OCI-LY1 (cell line): ENCODE results near the gene INPP5A.

Experiments
- H2AFZ ChIP-seq: fragments of 200-600 bp; sonication (generic), shearing (Covaris generic); 2 replicates; pipeline ENCODE4 v1.6.0; 2014; ENCODE audit warnings: antibody characterized with exemption, mild to moderate bottlenecking, low read length
- H3F3A ChIP-seq: fragments of 200-600 bp; sonication (generic), shearing (Covaris generic); 2 replicates; pipeline ENCODE4 v1.6.0; 2014; ENCODE audit warnings: mild to moderate bottlenecking, antibody characterized with exemption, low read length, moderate library complexity; ENCODE audit not compliant: insufficient read depth
- H3K27ac ChIP-seq: fragments of 200-600 bp; sonication (generic); 2 replicates; pipeline ENCODE4 v1.5.1; 2014; ENCODE audit warnings: low read length, mixed run types, mild to moderate bottlenecking, low read depth; ENCODE audit not compliant: poor library complexity, severe bottlenecking
- H3K27me3 ChIP-seq: fragments of 200-600 bp; sonication (generic); 2 replicates; pipeline ENCODE4 v1.6.0; 2014; ENCODE audit warnings: antibody characterized with exemption, mild to moderate bottlenecking, low read length, moderate library complexity; ENCODE audit not compliant: insufficient read depth
- H3K36me3 ChIP-seq: fragments of 200-600 bp; sonication (generic); 2 replicates; pipeline ENCODE4 v1.6.1; 2014; ENCODE audit warnings: mild to moderate bottlenecking, antibody characterized with exemption, low read length, moderate library complexity, mixed read lengths; ENCODE audit not compliant: insufficient read depth
- H3K4me1 ChIP-seq: fragments of 200-600 bp; sonication (generic); 2 replicates; pipeline ENCODE4 v1.5.1; 2014; ENCODE audit warnings: mild to moderate bottlenecking, low read length, moderate library complexity; ENCODE audit not compliant: insufficient read depth, severe bottlenecking
- H3K4me2 ChIP-seq: fragments of 200-600 bp; sonication (generic), shearing (Covaris generic); 2 replicates; pipeline ENCODE4 v1.6.1; 2014; ENCODE audit warnings: low read length
- H3K4me3 ChIP-seq: fragments of 200-600 bp; sonication (generic); 2 replicates; pipeline ENCODE4 v1.5.1; 2014; ENCODE audit warnings: low read length, low read depth, mild to moderate bottlenecking, mixed read lengths; ENCODE audit not compliant: poor library complexity, severe bottlenecking
- H3K79me2 ChIP-seq: fragments of 200-600 bp; shearing (Covaris generic); 2 replicates; pipeline ENCODE4 v1.6.1; 2016; ENCODE audit warnings: mixed run types, low read length, mixed read lengths; ENCODE audit not compliant: insufficient read depth
- H3K9ac ChIP-seq: fragments of 200-600 bp; sonication (generic), shearing (Covaris generic); 2 replicates; pipeline ENCODE4 v1.6.1; 2014; ENCODE audit warnings: mild to moderate bottlenecking, low read length, mixed read lengths
- H3K9me2 ChIP-seq: fragments of 200-600 bp; sonication (generic), shearing (Covaris generic); 2 replicates; pipeline ENCODE4 v1.6.1; 2014; ENCODE audit warnings: low read depth, mild to moderate bottlenecking, low read length, mixed read lengths
- H3K9me3 ChIP-seq: fragments of 200-600 bp; shearing (Covaris generic); 2 replicates; pipeline ENCODE4 v1.6.1; 2014; ENCODE audit warnings: low read length, mixed read lengths
- H4K20me1 ChIP-seq: fragments of 200-600 bp; sonication (generic), shearing (Covaris generic); 2 replicates; pipeline ENCODE4 v1.6.0; 2016; ENCODE audit warnings: mild to moderate bottlenecking, low read length; ENCODE audit not compliant: insufficient read depth
- CTCF ChIP-seq: fragments of 200-600 bp; sonication (generic), shearing (Covaris generic); IDR thresholded peaks from 2 replicates; pipeline ENCODE4 v1.5.1; 2017; ENCODE audit warnings: mild to moderate bottlenecking, antibody characterized with exemption, low read length, moderate library complexity, mixed read lengths
- EZH2 ChIP-seq: fragments of 200-600 bp; sonication (generic), shearing (Covaris generic); IDR thresholded peaks from 2 replicates; pipeline ENCODE4 v1.8.0; 2017; ENCODE audit warnings: borderline replicate concordance, mixed run types, mild to moderate bottlenecking, antibody characterized with exemption, low read length, moderate library complexity, mixed read lengths

INPP5A gene

GRCh38 chr10:132746801-132747625, 209.4 kb downstream of the INPP5A start:
- Histone ChIP-seq H4K20me1 (no peaks in the 10 kb centered on the region), H2AFZ (no peak overlapping the region), H3F3A (no peaks in the 10 kb centered on the region), H3K4me2 (no peak overlapping the region), H3K9me3 (no peaks in the 10 kb centered on the region), H3K9ac (no peak overlapping the region), H3K27ac (no peak overlapping the region), H3K9me2 (no peaks in the 10 kb centered on the region), H3K4me1 (no peaks in the 10 kb centered on the region), H3K36me3 (no peaks in the 10 kb centered on the region), H3K27me3 (no peaks in the 10 kb centered on the region; the same call in 1 of the 2 replicates), H3K4me3 (no peak overlapping the region), H3K79me2 (no peaks in the 10 kb centered on the region)
- no peak for TF ChIP-seq EZH2
- TF ChIP-seq CTCF: no peak

GRCh38 chr10:132748135-132748534, 210.5 kb downstream of the INPP5A start:
- TF ChIP-seq CTCF (no peak), EZH2 (no peak)
- Histone ChIP-seq H3K9ac (no peak overlapping the region), H3K9me2 (no peaks in the 10 kb centered on the region), H3K27ac (no peak overlapping the region), H3K4me2 (no peak overlapping the region), H3K27me3 (no peaks in the 10 kb centered on the region; the same call in 1 of the 2 replicates), H2AFZ (no peak overlapping the region), H3K79me2 (no peaks in the 10 kb centered on the region), H3K4me3 (no peak overlapping the region), H3K9me3 (no peaks in the 10 kb centered on the region), H3K36me3 (no peaks in the 10 kb centered on the region), H3K4me1 (no peaks in the 10 kb centered on the region), H4K20me1 (no peaks in the 10 kb centered on the region), H3F3A (no peaks in the 10 kb centered on the region)

GRCh38 chr10:132748545-132749370, 211.2 kb downstream of the INPP5A start:
- Histone ChIP-seq H3K4me1 (no peaks in the 10 kb centered on the region), H3K9me3 (no peaks in the 10 kb centered on the region), H3F3A (no peaks in the 10 kb centered on the region), H3K4me3 (no peak overlapping the region), H3K4me2 (no peak overlapping the region), H3K27ac (no peak overlapping the region), H3K9ac (no peak overlapping the region), H4K20me1 (no peaks in the 10 kb centered on the region), H3K9me2 (no peaks in the 10 kb centered on the region), H3K36me3 (no peaks in the 10 kb centered on the region), H3K27me3 (no peaks in the 10 kb centered on the region; the same call in 1 of the 2 replicates), H2AFZ (no peak overlapping the region), H3K79me2 (no peaks in the 10 kb centered on the region)
- TF ChIP-seq CTCF: no peak
- no peak for TF ChIP-seq EZH2
